ENCODE data around the gene TGFBR1. TPM values are rescaled to one million over a fixed set of nuclear protein-coding genes. Genes with fewer than 3 reads are reported as not detected.

Gene TGFBR1
- total RNA-seq, 1 donor from 2014 or later: 138 TPM

DNA sequence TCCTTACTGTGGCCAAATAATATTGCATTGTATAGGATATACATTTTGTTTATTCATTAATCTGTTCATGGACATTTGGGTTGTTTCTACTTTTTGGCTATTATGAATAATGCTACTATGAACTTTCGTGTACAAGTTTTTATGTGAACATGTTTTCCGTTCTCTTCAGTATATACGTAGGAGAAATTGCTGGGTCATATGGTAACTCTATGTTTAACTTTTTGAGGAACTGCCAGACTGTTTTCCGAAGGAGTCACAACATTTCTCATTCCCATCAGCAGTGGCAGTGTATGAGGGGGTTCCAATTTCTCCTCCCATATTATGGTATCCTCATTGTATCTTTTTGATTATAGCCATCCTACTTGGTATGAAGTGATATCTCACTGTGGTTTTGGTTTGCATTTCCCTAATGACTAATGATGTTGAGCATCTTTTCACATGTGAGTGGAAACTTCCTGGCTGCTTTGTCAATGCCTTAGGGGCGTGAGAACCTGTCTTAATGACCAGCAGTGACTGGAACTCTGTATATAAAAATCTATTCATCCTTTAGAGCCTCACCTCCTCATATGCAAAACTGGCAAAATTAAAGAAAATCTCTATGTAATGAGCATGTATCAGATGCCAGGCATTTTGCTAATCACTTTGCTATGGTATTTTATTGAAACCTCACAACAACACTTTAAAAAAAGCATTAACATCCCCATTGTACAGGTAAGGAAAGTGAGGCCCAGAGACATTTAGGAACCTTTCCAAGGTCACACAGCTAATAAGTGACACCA lies 47.8 kb upstream of the TGFBR1 start:
- peaks cover 3% of the 10 kb centered on the region for H3K9me3 Mint-ChIP-seq
- Histone ChIP-seq H2AFZ (replicated peaks) (no peak overlapping the region), H3K27me3 (no peaks in the 10 kb centered on the region), H3K79me2 (ENCODE audit: low read depth) (no peaks in the 10 kb centered on the region), H3F3A (ENCODE audit: low read depth) (no peaks in the 10 kb centered on the region), H4K20me1 (ENCODE audit: low read depth) (no peaks in the 10 kb centered on the region), H3K36me3 (no peaks in the 10 kb centered on the region), H3K9me3 (ENCODE audit: low read depth) (no peaks in the 10 kb centered on the region), H3K4me3 (no peak overlapping the region), H3K4me2 (no peak overlapping the region), H3K27ac (no peak overlapping the region), H3K9ac (no peak overlapping the region), H3K4me1 (no peaks in the 10 kb centered on the region)
- H3K4me1 Mint-ChIP-seq: peaks cover 9% of the 10 kb centered on the region
- peaks cover 6% of the 10 kb centered on the region for H3K36me3 Mint-ChIP-seq
- TF ChIP-seq EZH2 (IDR thresholded peaks at IDR 0.05) (no peak), CTCF (IDR thresholded peaks at IDR 0.05) (no peak), EZH2phosphoT487 (IDR thresholded peaks at IDR 0.05) (no peak)
- no peak overlapping the region for H3K4me3 Mint-ChIP-seq
- peaks cover 5% of the 10 kb centered on the region for H3K27me3 Mint-ChIP-seq (ENCODE audit: insufficient read depth, low read depth)
- DNase-seq (ENCODE audit: low spot score): no peak
- H3K27ac Mint-ChIP-seq: no peak overlapping the region

DNA sequence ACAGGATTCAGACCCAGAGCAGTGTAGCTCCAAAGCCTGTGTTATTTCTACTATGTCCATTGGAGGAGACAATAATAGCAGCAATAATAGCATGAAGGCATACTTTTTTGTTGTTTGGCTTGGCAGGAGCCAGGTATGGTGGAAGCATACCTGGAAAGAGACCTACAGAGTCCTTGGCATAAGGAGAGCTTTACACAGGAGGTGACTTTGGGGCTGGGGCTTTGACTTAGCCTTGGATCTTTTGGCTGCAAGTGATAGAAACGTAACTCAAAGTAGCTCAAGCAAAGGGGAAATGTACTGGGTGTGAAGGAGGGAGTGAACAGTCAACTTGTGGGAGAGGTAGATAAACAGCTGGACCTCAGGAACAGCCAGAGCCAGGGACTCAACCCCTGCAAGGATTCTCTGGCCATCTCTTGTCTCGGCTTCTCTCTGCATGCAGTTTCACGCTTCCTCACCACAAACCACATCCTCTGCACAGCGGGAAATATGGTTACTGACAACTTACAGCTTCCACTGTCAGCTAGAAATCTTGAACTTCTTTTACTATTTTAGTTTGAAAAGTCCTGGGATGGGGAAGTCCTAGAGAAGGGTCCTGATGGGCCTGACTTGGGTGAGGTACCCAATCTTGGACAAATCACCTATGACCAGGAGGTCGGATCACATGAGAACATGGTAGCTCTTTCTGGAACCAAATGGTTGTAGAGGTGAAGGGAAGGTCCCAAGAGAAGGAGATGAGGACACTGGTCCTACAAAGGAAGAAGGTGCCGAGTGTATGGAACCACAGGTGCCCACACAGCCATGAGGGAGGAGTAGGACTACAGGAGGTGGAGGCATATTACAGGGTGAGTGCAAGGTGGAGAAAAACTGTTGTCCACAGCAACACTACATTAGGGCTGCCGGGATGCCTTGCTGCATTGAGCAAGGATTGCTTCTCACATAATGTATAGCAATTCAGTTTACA lies 47.0 kb upstream of the TGFBR1 start:
- Histone ChIP-seq H3K79me2 (ENCODE audit: low read depth) (no peaks in the 10 kb centered on the region), H3K4me3 (no peak overlapping the region), H3K9ac (no peak overlapping the region), H3K4me1 (no peaks in the 10 kb centered on the region), H3K4me2 (no peak overlapping the region), H3F3A (ENCODE audit: low read depth) (no peaks in the 10 kb centered on the region), H3K27me3 (no peaks in the 10 kb centered on the region), H3K27ac (no peak overlapping the region), H3K9me3 (ENCODE audit: low read depth) (no peaks in the 10 kb centered on the region), H4K20me1 (ENCODE audit: low read depth) (no peaks in the 10 kb centered on the region), H2AFZ (replicated peaks) (no peak overlapping the region), H3K36me3 (no peaks in the 10 kb centered on the region)
- H3K27me3 Mint-ChIP-seq (ENCODE audit: insufficient read depth, low read depth): peaks cover 5% of the 10 kb centered on the region
- no peak overlapping the region for H3K4me3 Mint-ChIP-seq
- H3K4me1 Mint-ChIP-seq: peaks cover 9% of the 10 kb centered on the region
- TF ChIP-seq EZH2phosphoT487 (IDR thresholded peaks at IDR 0.05) (no peak), EZH2 (IDR thresholded peaks at IDR 0.05) (no peak), CTCF (IDR thresholded peaks at IDR 0.05) (no peak)
- no peak overlapping the region for H3K27ac Mint-ChIP-seq
- H3K36me3 Mint-ChIP-seq: peaks cover 6% of the 10 kb centered on the region
- H3K9me3 Mint-ChIP-seq: peaks cover 3% of the 10 kb centered on the region
- no peak for DNase-seq (ENCODE audit: low spot score)

- Histone ChIP-seq H3K4me1 (no peaks in the 10 kb centered on the region), H3K27me3 (no peaks in the 10 kb centered on the region), H3K4me3 (no peak overlapping the region), H3K79me2 (ENCODE audit: low read depth) (no peaks in the 10 kb centered on the region), H4K20me1 (ENCODE audit: low read depth) (no peaks in the 10 kb centered on the region), H3K4me2 (no peak overlapping the region), H2AFZ (replicated peaks) (no peak overlapping the region), H3K9ac (no peak overlapping the region), H3K9me3 (ENCODE audit: low read depth) (no peaks in the 10 kb centered on the region), H3F3A (ENCODE audit: low read depth) (no peaks in the 10 kb centered on the region), H3K27ac (no peak overlapping the region), H3K36me3 (no peaks in the 10 kb centered on the region)
- Mint-ChIP-seq H3K27me3 (ENCODE audit: insufficient read depth, low read depth) (peaks cover 5% of the 10 kb centered on the region), H3K4me3 (no peak overlapping the region), H3K36me3 (peaks cover 6% of the 10 kb centered on the region), H3K4me1 (peaks cover 4% of the 10 kb centered on the region), H3K27ac (no peak overlapping the region), H3K9me3 (peaks cover 3% of the 10 kb centered on the region)
- TF ChIP-seq EZH2phosphoT487 (IDR thresholded peaks at IDR 0.05): no peak
- no peak for TF ChIP-seq CTCF (IDR thresholded peaks at IDR 0.05)
- no peak for TF ChIP-seq EZH2 (IDR thresholded peaks at IDR 0.05)
- no peak for DNase-seq (ENCODE audit: low spot score)
Observed at GRCh38 chr9:99058964-99059921, 45.7 kb upstream of the TGFBR1 start.
